SK-N-MC (cell line): ENCODE measurements around the gene ZNF664.

Experiments used
- EZH2 ChIP-seq: fragments of 200-600 bp; sonication (generic); IDR thresholded peaks from one replicate; pipeline ENCODE4 v1.6.1; 2017; ENCODE audit warnings: antibody characterized with exemption
- FOXP2 ChIP-seq: optimal IDR thresholded peaks from 2 replicates; pipeline ENCODE3; 2011; ENCODE audit warnings: mild to moderate bottlenecking, moderate library complexity; ENCODE audit not compliant: insufficient read depth; ENCODE audit errors: extremely low read length, control extremely low read depth
- POLR2AphosphoS5 ChIP-seq: IDR thresholded peaks from 2 replicates; pipeline ENCODE4 v1.6.1; 2012; ENCODE audit warnings: mild to moderate bottlenecking, low read depth, low read length, borderline replicate concordance

GRCh38 chr12:124046456-124046740, 73.4 kb downstream of the ZNF664 start:
- no peak for TF ChIP-seq POLR2AphosphoS5
- TF ChIP-seq EZH2: no peak
- TF ChIP-seq FOXP2: no peak
